MM.1S (cell line): ENCODE results near the gene DAB2IP.

Experiments used
- DNase-seq: peaks from one replicate; pipeline ENCODE4 v3.0.0-alpha.2; 2015
- H2AFZ ChIP-seq: fragments of 300-600 bp; sonication (generic); 2 replicates; pipeline ENCODE4 v1.6.0; 2016; ENCODE audit warnings: antibody characterized with exemption, low read length
- H3F3A ChIP-seq: fragments of 300-600 bp; sonication (generic); 2 replicates; pipeline ENCODE4 v1.6.1; 2016; ENCODE audit warnings: mild to moderate bottlenecking, antibody characterized with exemption, low read length, moderate library complexity, mixed read lengths; ENCODE audit not compliant: insufficient read depth
- H3K27ac ChIP-seq: fragments of 300-600 bp; sonication (generic); 2 replicates; pipeline ENCODE4 v1.5.1; 2016; ENCODE audit warnings: mild to moderate bottlenecking, low read length
- H3K27me3 ChIP-seq: fragments of 300-600 bp; sonication (generic); replicated peaks from 2 replicates; pipeline ENCODE4 v1.6.0; 2016; ENCODE audit warnings: low read length; ENCODE audit not compliant: insufficient read depth
- H3K36me3 ChIP-seq: fragments of 300-600 bp; sonication (generic); replicated peaks from 2 replicates; pipeline ENCODE4 v1.6.1; 2016; ENCODE audit warnings: mild to moderate bottlenecking, low read length, mixed read lengths; ENCODE audit not compliant: insufficient read depth
- H3K4me1 ChIP-seq: fragments of 300-600 bp; sonication (generic); 2 replicates; pipeline ENCODE4 v1.6.1; 2016; ENCODE audit warnings: low read length, mixed read lengths
- H3K4me2 ChIP-seq: fragments of 300-600 bp; sonication (generic); 2 replicates; pipeline ENCODE4 v1.6.0; 2016; ENCODE audit warnings: low read depth, low read length
- H3K4me3 ChIP-seq: fragments of 300-600 bp; sonication (generic); 2 replicates; pipeline ENCODE4 v1.5.1; 2016; ENCODE audit warnings: low read length, mixed read lengths
- H3K79me2 ChIP-seq: fragments of 300-600 bp; sonication (generic); 2 replicates; pipeline ENCODE4 v1.6.1; 2016; ENCODE audit warnings: mixed run types, low read length, mixed read lengths
- H3K9ac ChIP-seq: fragments of 300-600 bp; sonication (generic); 2 replicates; pipeline ENCODE4 v1.6.1; 2016; ENCODE audit warnings: low read length, mixed read lengths
- H3K9me2 ChIP-seq: fragments of 300-600 bp; sonication (generic); replicated peaks from 2 replicates; pipeline ENCODE4 v1.6.1; 2016; ENCODE audit warnings: mild to moderate bottlenecking, low read length, mixed read lengths; ENCODE audit not compliant: insufficient read depth
- H3K9me3 ChIP-seq: fragments of 300-600 bp; sonication (generic); replicated peaks from 2 replicates; pipeline ENCODE4 v1.6.1; 2016; ENCODE audit warnings: mild to moderate bottlenecking, low read length, mixed read lengths; ENCODE audit not compliant: insufficient read depth
- H4K20me1 ChIP-seq: fragments of 300-600 bp; sonication (generic); 2 replicates; pipeline ENCODE4 v1.6.1; 2016; ENCODE audit warnings: mild to moderate bottlenecking, low read length, moderate library complexity, mixed read lengths; ENCODE audit not compliant: insufficient read depth
- CTCF ChIP-seq: fragments of 300-600 bp; sonication (generic); IDR thresholded peaks from 2 replicates; pipeline ENCODE4 v1.5.1; 2016; ENCODE audit warnings: antibody characterized with exemption, low read length, mixed read lengths
- EZH2 ChIP-seq: fragments of 300-600 bp; sonication (generic); optimal IDR thresholded peaks from 2 replicates; pipeline ENCODE3; 2017; ENCODE audit warnings: low read depth, mild to moderate bottlenecking, antibody characterized with exemption, low read length, mixed read lengths
- EZH2phosphoT487 ChIP-seq: fragments of 300-600 bp; sonication (generic); IDR thresholded peaks from 2 replicates; pipeline ENCODE4 v1.6.1; 2018; ENCODE audit warnings: antibody characterized with exemption, low read length

The DAB2IP gene

GRCh38 chr9:121648799-121649198, 2.6 kb upstream of the DAB2IP start:
- H3K4me3 ChIP-seq: no peak overlapping the region
- no peaks in the 10 kb centered on the region for H3F3A ChIP-seq
- no peaks in the 10 kb centered on the region for H3K9me2 ChIP-seq
- no peaks in the 10 kb centered on the region for H3K9me3 ChIP-seq
- H3K4me1 ChIP-seq: no peaks in the 10 kb centered on the region
- H3K4me2 ChIP-seq: no peak overlapping the region
- no peaks in the 10 kb centered on the region for H3K79me2 ChIP-seq
- peaks cover 50% of the 10 kb centered on the region for H3K27me3 ChIP-seq
- H3K9ac ChIP-seq: no peak overlapping the region
- no peak for DNase-seq
- H2AFZ ChIP-seq: no peak overlapping the region
- TF ChIP-seq EZH2phosphoT487: no peak
- TF ChIP-seq EZH2: no peak
- no peak for TF ChIP-seq CTCF
- no peak overlapping the region for H3K27ac ChIP-seq
- no peaks in the 10 kb centered on the region for H3K36me3 ChIP-seq
- H4K20me1 ChIP-seq: no peaks in the 10 kb centered on the region

- no peak for DNase-seq
- Histone ChIP-seq H3K9me3 (no peaks in the 10 kb centered on the region), H3K9ac (no peak overlapping the region), H3K79me2 (no peaks in the 10 kb centered on the region), H3K4me3 (no peak overlapping the region), H3F3A (no peaks in the 10 kb centered on the region), H3K9me2 (no peaks in the 10 kb centered on the region), H3K27me3 (peaks cover 55% of the 10 kb centered on the region), H4K20me1 (no peaks in the 10 kb centered on the region), H3K27ac (no peak overlapping the region), H3K36me3 (no peaks in the 10 kb centered on the region), H3K4me1 (no peaks in the 10 kb centered on the region), H3K4me2 (no peak overlapping the region), H2AFZ (no peak overlapping the region)
- TF ChIP-seq CTCF (no peak), EZH2 (no peak), EZH2phosphoT487 (no peak)
Observed at GRCh38 chr9:121649476-121650216, 1.8 kb upstream of the DAB2IP start.

- Histone ChIP-seq H2AFZ (no peak overlapping the region), H3K9ac (no peak overlapping the region)
- no peak for DNase-seq
Observed at GRCh38 chr9:121650217-121651007, 1.0 kb upstream of the DAB2IP start.

More at GRCh38 chr9:121650217-121651007, 1.0 kb upstream of the DAB2IP start:
- Histone ChIP-seq H3F3A (no peaks in the 10 kb centered on the region), H3K36me3 (no peaks in the 10 kb centered on the region), H3K79me2 (no peaks in the 10 kb centered on the region), H3K4me2 (no peak overlapping the region), H3K9me3 (no peaks in the 10 kb centered on the region), H3K27ac (no peak overlapping the region), H3K27me3 (peaks cover 55% of the 10 kb centered on the region), H3K4me1 (no peaks in the 10 kb centered on the region), H3K9me2 (no peaks in the 10 kb centered on the region), H4K20me1 (no peaks in the 10 kb centered on the region), H3K4me3 (no peak overlapping the region)
- TF ChIP-seq CTCF (no peak), EZH2phosphoT487 (no peak), EZH2 (no peak)
